HepG2 (cell line): ENCODE results near the gene ZFHX3. TPM values are rescaled to one million over a fixed set of nuclear protein-coding genes. Genes with fewer than 3 reads are reported as not detected.
A peak's percentile ranks its signal among the peaks of the same experiment; 100 is the strongest.

Source experiments
- ATF5 ChIP-seq: sonication (generic); formaldehyde crosslinking; IDR thresholded peaks from 2 replicates; pipeline ENCODE4 v1.4.0; 2020; ENCODE audit warnings: mild to moderate bottlenecking, low read depth, missing genetic modification reagents
- ATM ChIP-seq: fragments of 450-650 bp; IDR thresholded peaks from 2 replicates; pipeline ENCODE4 v1.7.1; 2017; ENCODE audit warnings: mild to moderate bottlenecking, borderline replicate concordance
- BCL3 ChIP-seq: sonication (generic); formaldehyde crosslinking; IDR thresholded peaks from 2 replicates; pipeline ENCODE4 v1.5.1; 2020; ENCODE audit warnings: mild to moderate bottlenecking, missing genetic modification reagents, moderate library complexity
- CERS6 ChIP-seq: sonication (generic); formaldehyde crosslinking; IDR thresholded peaks from 2 replicates; pipeline ENCODE4 v1.5.0; 2020; ENCODE audit warnings: missing genetic modification reagents
- ETV6 ChIP-seq: sonication (generic); formaldehyde crosslinking; conservative IDR thresholded peaks from 2 replicates; pipeline ENCODE4 v1.4.0; 2020; ENCODE audit warnings: missing genetic modification reagents
- JUNB ChIP-seq: sonication (generic); formaldehyde crosslinking; IDR thresholded peaks from 2 replicates; pipeline ENCODE4 v1.8.0; 2022; ENCODE audit warnings: missing genetic modification reagents, mild to moderate bottlenecking, borderline replicate concordance
- NFATC3 ChIP-seq: sonication (generic); formaldehyde crosslinking; IDR thresholded peaks from 2 replicates; pipeline ENCODE4 v1.5.1; 2020; ENCODE audit warnings: mild to moderate bottlenecking, missing genetic modification reagents
- RAD51 ChIP-seq: fragments of 450-650 bp; IDR thresholded peaks from 2 replicates; pipeline ENCODE4 v1.6.1; 2016; ENCODE audit warnings: borderline replicate concordance
- RFXANK ChIP-seq: IDR thresholded peaks from 2 replicates; pipeline ENCODE4 v1.6.1; 2016
- RORA ChIP-seq: sonication (generic); formaldehyde crosslinking; IDR thresholded peaks from 2 replicates; pipeline ENCODE4 v1.5.0; 2020; ENCODE audit warnings: mild to moderate bottlenecking, missing genetic modification reagents, moderate library complexity
- SRY ChIP-seq: sonication (generic); formaldehyde crosslinking; IDR thresholded peaks from 2 replicates; pipeline ENCODE4 v1.8.0; 2022; ENCODE audit warnings: mild to moderate bottlenecking, missing genetic modification reagents
- TFDP2 ChIP-seq: sonication (generic); formaldehyde crosslinking; IDR thresholded peaks from 2 replicates; pipeline ENCODE4 v1.4.0; 2020; ENCODE audit warnings: missing genetic modification reagents
- ZNF207 ChIP-seq: fragments of 450-650 bp; IDR thresholded peaks from 2 replicates; pipeline ENCODE4 v1.6.1; 2016; ENCODE audit warnings: antibody characterized with exemption, borderline replicate concordance
- ZNF260 ChIP-seq: sonication (generic); formaldehyde crosslinking; IDR thresholded peaks from 2 replicates; pipeline ENCODE4 v1.4.0; 2020; ENCODE audit warnings: missing genetic modification reagents, low read depth, mild to moderate bottlenecking, borderline replicate concordance
- ZNF550 ChIP-seq: sonication (generic); formaldehyde crosslinking; IDR thresholded peaks from 2 replicates; pipeline ENCODE4 v1.4.0; 2020; ENCODE audit warnings: mild to moderate bottlenecking, missing genetic modification reagents, borderline replicate concordance
- ZNF7 ChIP-seq: IDR thresholded peaks from 2 replicates; pipeline ENCODE4 v1.6.1; 2016; ENCODE audit warnings: missing biosample characterization, missing genetic modification reagents
- ZNF709 ChIP-seq: sonication (generic); formaldehyde crosslinking; IDR thresholded peaks from 2 replicates; pipeline ENCODE4 v1.5.0; 2020; ENCODE audit warnings: mild to moderate bottlenecking, missing genetic modification reagents
- ZNF792 ChIP-seq: IDR thresholded peaks from 2 replicates; pipeline ENCODE4 v1.6.1; 2016
- ZSCAN22 ChIP-seq: sonication (generic); formaldehyde crosslinking; IDR thresholded peaks from 2 replicates; pipeline ENCODE4 v1.4.0; 2020; ENCODE audit warnings: mild to moderate bottlenecking, missing genetic modification reagents
- polyA plus RNA-seq, 8 experiments: library from polyadenylated mRNA; depleted of rRNA in 3 of 8; stranded (reverse) in 7 of 8; unstranded in 1 of 8; fragments of >200 nt; fragmentation: Illumina TruSeq in 4 of 8; extraction: Trizol in 4 of 8; gene quantifications; 2 replicates each; pipeline versions ENCODE4 v1.2.1 to v1.2.3, GENCODE V29; 2011 to 2016; ENCODE audit warnings: low read depth in 4 of 8, missing spikeins in 1 of 8, mixed read lengths in 1 of 8; ENCODE audit not compliant: insufficient read depth in 1 of 8
- total RNA-seq, 5 experiments: library from RNA; depleted of rRNA; stranded (reverse); fragments of >200 nt; fragmentation: Illumina TruSeq; extraction: Trizol; gene quantifications; 2 replicates each; pipeline ENCODE4 v1.2.3, GENCODE V29; 2016; ENCODE audit warnings: low read depth in 1 of 5
- TF ChIP-seq, protein P1 (sequence below): sonication (generic); formaldehyde crosslinking; IDR thresholded peaks from 2 replicates; pipeline ENCODE4 v1.9.0; 2022; ENCODE audit warnings: missing genetic modification reagents, mild to moderate bottlenecking, borderline replicate concordance
- TF ChIP-seq, protein P2 (sequence below): sonication (generic); formaldehyde crosslinking; IDR thresholded peaks from 2 replicates; pipeline ENCODE4; 2020; ENCODE audit warnings: missing genetic modification reagents, mild to moderate bottlenecking, borderline replicate concordance

The ZFHX3 gene
- total and polyA plus RNA-seq, 2 of the 13 experiments (the other 11 are each of a cell fraction or from before 2014, with no cell fraction given), result 5.0 to 6.0 TPM

- TF ChIP-seq RORA (CRISPR knock-in tag) (no peak), RAD51 (no peak), ETV6 (CRISPR knock-in tag) (0 out of 2 replicates have a peak, but pooled peaks have one; percentile 77), ATF5 (CRISPR knock-in tag) (no peak), SRY (CRISPR knock-in tag) (no peak), ATM (no peak), ZNF207 (no peak), ZSCAN22 (CRISPR knock-in tag) (no peak), ZNF260 (CRISPR knock-in tag) (no peak), TFDP2 (CRISPR knock-in tag) (no peak), NFATC3 (CRISPR knock-in tag) (no peak), ZNF709 (CRISPR knock-in tag) (0 out of 2 replicates have a peak, but pooled peaks have one; percentile 37), CERS6 (no peak), RFXANK (CRISPR knock-in tag) (no peak), ZNF792 (CRISPR knock-in tag) (peak; percentile 38; the same call in 1 of the 2 replicates), ZNF550 (no peak), ZNF7 (CRISPR knock-in tag) (peak; percentile 96), JUNB (CRISPR knock-in tag) (no peak), BCL3 (no peak)
- TF ChIP-seq, protein P1, sequence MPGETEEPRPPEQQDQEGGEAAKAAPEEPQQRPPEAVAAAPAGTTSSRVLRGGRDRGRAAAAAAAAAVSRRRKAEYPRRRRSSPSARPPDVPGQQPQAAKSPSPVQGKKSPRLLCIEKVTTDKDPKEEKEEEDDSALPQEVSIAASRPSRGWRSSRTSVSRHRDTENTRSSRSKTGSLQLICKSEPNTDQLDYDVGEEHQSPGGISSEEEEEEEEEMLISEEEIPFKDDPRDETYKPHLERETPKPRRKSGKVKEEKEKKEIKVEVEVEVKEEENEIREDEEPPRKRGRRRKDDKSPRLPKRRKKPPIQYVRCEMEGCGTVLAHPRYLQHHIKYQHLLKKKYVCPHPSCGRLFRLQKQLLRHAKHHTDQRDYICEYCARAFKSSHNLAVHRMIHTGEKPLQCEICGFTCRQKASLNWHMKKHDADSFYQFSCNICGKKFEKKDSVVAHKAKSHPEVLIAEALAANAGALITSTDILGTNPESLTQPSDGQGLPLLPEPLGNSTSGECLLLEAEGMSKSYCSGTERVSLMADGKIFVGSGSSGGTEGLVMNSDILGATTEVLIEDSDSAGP (CRISPR knock-in tag), result peak; percentile 68; the same call in 1 of the 2 replicates
- TF ChIP-seq, protein P2, sequence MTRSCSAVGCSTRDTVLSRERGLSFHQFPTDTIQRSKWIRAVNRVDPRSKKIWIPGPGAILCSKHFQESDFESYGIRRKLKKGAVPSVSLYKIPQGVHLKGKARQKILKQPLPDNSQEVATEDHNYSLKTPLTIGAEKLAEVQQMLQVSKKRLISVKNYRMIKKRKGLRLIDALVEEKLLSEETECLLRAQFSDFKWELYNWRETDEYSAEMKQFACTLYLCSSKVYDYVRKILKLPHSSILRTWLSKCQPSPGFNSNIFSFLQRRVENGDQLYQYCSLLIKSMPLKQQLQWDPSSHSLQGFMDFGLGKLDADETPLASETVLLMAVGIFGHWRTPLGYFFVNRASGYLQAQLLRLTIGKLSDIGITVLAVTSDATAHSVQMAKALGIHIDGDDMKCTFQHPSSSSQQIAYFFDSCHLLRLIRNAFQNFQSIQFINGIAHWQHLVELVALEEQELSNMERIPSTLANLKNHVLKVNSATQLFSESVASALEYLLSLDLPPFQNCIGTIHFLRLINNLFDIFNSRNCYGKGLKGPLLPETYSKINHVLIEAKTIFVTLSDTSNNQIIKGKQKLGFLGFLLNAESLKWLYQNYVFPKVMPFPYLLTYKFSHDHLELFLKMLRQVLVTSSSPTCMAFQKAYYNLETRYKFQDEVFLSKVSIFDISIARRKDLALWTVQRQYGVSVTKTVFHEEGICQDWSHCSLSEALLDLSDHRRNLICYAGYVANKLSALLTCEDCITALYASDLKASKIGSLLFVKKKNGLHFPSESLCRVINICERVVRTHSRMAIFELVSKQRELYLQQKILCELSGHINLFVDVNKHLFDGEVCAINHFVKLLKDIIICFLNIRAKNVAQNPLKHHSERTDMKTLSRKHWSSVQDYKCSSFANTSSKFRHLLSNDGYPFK (CRISPR knock-in tag), result peak; percentile 24; the same call in 1 of the 2 replicates
These were observed 9.9 kb downstream of the ZFHX3 start (continued) for GRCh38 chr16:73037845-73038570.
